HCT116 (cell line): ENCODE data around the gene YIPF1. TPM values are rescaled to one million over a fixed set of nuclear protein-coding genes. Genes with fewer than 3 reads are reported as not detected.

Experiments used
- ATAC-seq: fragments of 200-7000 bp; cut with Tn5 transposase; 2 replicates; pipeline ENCODE4 v1.9.1; 2020; ENCODE audit warnings: mild to moderate bottlenecking, moderate library complexity
- BruUV-seq: library from RNA; stranded (reverse); fragments of 400-500 nt; replicated peaks from 2 replicates; lab custom pipeline; 2021; lab: Mats Ljungman, UMichigan
- CTCF ChIA-PET: fragments of 300-600 bp; sonication (Branson Sonifier 250); formaldehyde crosslinking; loops from one replicate; lab custom pipeline; 2021; ENCODE audit warnings: antibody characterized with exemption; lab: Charles Lee
- POLR2A ChIA-PET: fragments of 300-600, 350-600 bp; sonication (Branson Sonifier 250); formaldehyde crosslinking; loops from one replicate; lab custom pipeline; 2021; ENCODE audit warnings: antibody characterized with exemption; lab: Charles Lee
- RAD21 ChIA-PET, 2 experiments: fragments of 300-600 bp; sonication (Branson Sonifier 250); formaldehyde crosslinking; loops; one replicate each; lab custom pipeline; 2023; ENCODE audit warnings: low total read pairs in 2 of 2; ENCODE audit not compliant: uncharacterized antibody in 2 of 2, unreplicated experiment in 2 of 2, low non-redundant PET in 1 of 2; lab: Charles Lee
- DNase-seq: peaks from one replicate; pipeline ENCODE4 v3.0.0-alpha.2; 2010; ENCODE audit warnings: low read depth, low spot score
- H2AFZ ChIP-seq: fragments of 200-600 bp; shearing (Covaris generic), sonication (generic); 2 replicates; pipeline ENCODE4 v1.6.1; 2017; ENCODE audit warnings: low read depth, mixed run types, mixed read lengths, antibody characterized with exemption, low read length; ENCODE audit not compliant: poor library complexity, severe bottlenecking
- H3K27ac ChIP-seq: 2 replicates; pipeline ENCODE4 v1.5.1; 2012; ENCODE audit warnings: low read depth, low read length
- H3K27me3 ChIP-seq: fragments of 200-600 bp; sonication (generic); 2 replicates; pipeline ENCODE4 v1.6.1; 2016; ENCODE audit warnings: mixed run types, low read length, mixed read lengths; ENCODE audit not compliant: insufficient read depth
- H3K36me3 ChIP-seq, 2 experiments: fragments of 200-500 bp in 1 of 2; fragments of 200-600 bp in 1 of 2; sonication (Bioruptor generic) in 1 of 2; sonication (generic) in 1 of 2; 2 replicates each; pipeline versions ENCODE4 v1.5.1 to v1.6.1; 2014 to 2016; ENCODE audit warnings: low read length in 2 of 2, inconsistent platforms in 1 of 2, mixed read lengths in 1 of 2, mixed run types in 1 of 2; ENCODE audit not compliant: insufficient read depth in 2 of 2, control insufficient read depth in 1 of 2
- H3K4me1 ChIP-seq, 2 experiments: fragments of 200-600 bp in 1 of 2; sonication (generic) in 1 of 2; 2 replicates each; pipeline versions ENCODE4 v1.5.1 to v1.6.1; 2012 to 2017; ENCODE audit warnings: low read length in 2 of 2, inconsistent platforms in 1 of 2, mild to moderate bottlenecking in 1 of 2, mixed read lengths in 1 of 2, mixed run types in 1 of 2, moderate library complexity in 1 of 2; ENCODE audit not compliant: insufficient read depth in 2 of 2, control insufficient read depth in 1 of 2
- H3K4me2 ChIP-seq: fragments of 200-600 bp; sonication (generic); 2 replicates; pipeline ENCODE4 v1.6.1; 2017; ENCODE audit warnings: mixed run types, low read length, mixed read lengths
- H3K4me3 ChIP-seq, 2 experiments: fragments of 200-600 bp in 1 of 2; sonication (generic) in 1 of 2; replicated peaks in 1 of 2; 2 replicates each; pipeline ENCODE4 v1.5.1; 2011 to 2016; ENCODE audit warnings: low read length in 2 of 2, control low read depth in 1 of 2, low read depth in 1 of 2, mild to moderate bottlenecking in 1 of 2, mixed read lengths in 1 of 2, mixed run types in 1 of 2
- H3K79me2 ChIP-seq: fragments of 200-600 bp; sonication (generic); 2 replicates; pipeline ENCODE4 v1.6.1; 2017; ENCODE audit warnings: mild to moderate bottlenecking, mixed run types, low read length, moderate library complexity, mixed read lengths; ENCODE audit not compliant: insufficient read depth
- H3K9ac ChIP-seq: fragments of 200-600 bp; sonication (generic); 2 replicates; pipeline ENCODE4 v1.6.1; 2016; ENCODE audit warnings: low read length, mixed read lengths
- H3K9me2 ChIP-seq: fragments of 200-600 bp; sonication (generic), shearing (Covaris generic); 2 replicates; pipeline ENCODE4 v1.6.1; 2017; ENCODE audit warnings: mixed run types, mild to moderate bottlenecking, moderate library complexity; ENCODE audit not compliant: insufficient read depth
- H3K9me3 ChIP-seq, 2 experiments: fragments of 200-500 bp in 1 of 2; fragments of 200-600 bp in 1 of 2; sonication (Bioruptor generic) in 1 of 2; sonication (generic) in 1 of 2; 2 replicates each; pipeline ENCODE4 v1.6.1; 2014 to 2017; ENCODE audit warnings: low read length in 2 of 2, mixed read lengths in 2 of 2, inconsistent platforms in 1 of 2, low read depth in 1 of 2, mild to moderate bottlenecking in 1 of 2, mixed run types in 1 of 2, moderate library complexity in 1 of 2; ENCODE audit not compliant: control insufficient read depth in 1 of 2, insufficient read depth in 1 of 2
- H4K20me1 ChIP-seq: fragments of 200-600 bp; sonication (generic), shearing (Covaris generic); 2 replicates; pipeline ENCODE4 v1.6.1; 2017; ENCODE audit warnings: mixed run types, mild to moderate bottlenecking, moderate library complexity; ENCODE audit not compliant: insufficient read depth
- CBX3 ChIP-seq: IDR thresholded peaks from 2 replicates; pipeline ENCODE4 v1.6.1; 2012; ENCODE audit warnings: low read depth
- CEBPB ChIP-seq: IDR thresholded peaks from 2 replicates; pipeline ENCODE4 v1.6.1; 2012; ENCODE audit warnings: low read depth
- EGR1 ChIP-seq: IDR thresholded peaks from 2 replicates; pipeline ENCODE4 v1.6.1; 2012; ENCODE audit warnings: low read depth
- ELF1 ChIP-seq: IDR thresholded peaks from 2 replicates; pipeline ENCODE4 v1.6.1; 2012; ENCODE audit warnings: low read depth, borderline replicate concordance
- EZH2phosphoT487 ChIP-seq: fragments of 200-600 bp; IDR thresholded peaks from 2 replicates; pipeline ENCODE4 v1.6.1; 2018; ENCODE audit warnings: antibody characterized with exemption, borderline replicate concordance
- FOSL1 ChIP-seq: IDR thresholded peaks from 2 replicates; pipeline ENCODE4 v1.6.1; 2012; ENCODE audit warnings: low read depth
- JUND ChIP-seq: IDR thresholded peaks from 2 replicates; pipeline ENCODE4 v1.6.1; 2012
- POLR2A ChIP-seq: IDR thresholded peaks from 2 replicates; pipeline ENCODE4 v1.7.0; 2011; ENCODE audit warnings: borderline replicate concordance; ENCODE audit not compliant: insufficient read depth, insufficient read length; ENCODE audit errors: extremely low read depth
- POLR2AphosphoS5 ChIP-seq: IDR thresholded peaks from 2 replicates; pipeline ENCODE4 v1.6.1; 2011; ENCODE audit warnings: mild to moderate bottlenecking, low read depth, low read length, moderate library complexity
- SP1 ChIP-seq: IDR thresholded peaks from 2 replicates; pipeline ENCODE4 v1.6.1; 2012; ENCODE audit warnings: low read depth
- SRF ChIP-seq: IDR thresholded peaks from 2 replicates; pipeline ENCODE4 v1.6.1; 2012; ENCODE audit warnings: low read depth
- TCF7L2 ChIP-seq: IDR thresholded peaks from 2 replicates; pipeline ENCODE4 v1.7.0; 2011; ENCODE audit warnings: borderline replicate concordance, inconsistent platforms; ENCODE audit not compliant: insufficient read depth, insufficient read length; ENCODE audit errors: extremely low read depth
- YY1 ChIP-seq: IDR thresholded peaks from 2 replicates; pipeline ENCODE4 v1.6.1; 2011; ENCODE audit warnings: low read length, low read depth, moderate library complexity, mild to moderate bottlenecking; ENCODE audit not compliant: insufficient replicate concordance; ENCODE audit errors: extremely low read depth
- ZFX ChIP-seq: fragments of 450-650 bp; IDR thresholded peaks from 2 replicates; pipeline ENCODE4 v1.6.1; 2017
- intact Hi-C: fragments of 100-400 bp; cut with micrococcal nuclease; formaldehyde crosslinking; loops from 2 replicates; pipeline ENCODE4 v1.10.0; 2022
- total RNA-seq: library from RNA; stranded (reverse); gene quantifications from one replicate; pipeline ENCODE4 v1.2.1, GENCODE V29; 2021; ENCODE audit not compliant: unreplicated experiment
- TF ChIP-seq, protein P1 (sequence below): IDR thresholded peaks from 2 replicates; pipeline ENCODE4 v1.6.1; 2011; ENCODE audit warnings: mild to moderate bottlenecking, low read length, moderate library complexity; ENCODE audit not compliant: insufficient replicate concordance; ENCODE audit errors: extremely low read depth
- TF ChIP-seq, protein P2 (sequence below): IDR thresholded peaks from 2 replicates; pipeline ENCODE4 v1.6.1; 2012
- TF ChIP-seq, protein P3 (sequence below), 3 experiments: fragments of 200-600 bp in 1 of 3; sonication (generic) in 1 of 3; IDR thresholded peaks in 2 of 3; conservative IDR thresholded peaks in 1 of 3; 2 replicates each; pipeline ENCODE4 v1.5.1; 2012 to 2017; ENCODE audit warnings: low read depth in 2 of 3, low read length in 2 of 3, antibody characterized with exemption in 1 of 3, borderline replicate concordance in 1 of 3, control low read depth in 1 of 3, mild to moderate bottlenecking in 1 of 3, mixed read lengths in 1 of 3, mixed run types in 1 of 3, moderate library complexity in 1 of 3; ENCODE audit not compliant: insufficient read depth in 1 of 3

The YIPF1 gene
- total RNA-seq, 1 experiment from 2014 or later, result 16.4 TPM

DNA sequence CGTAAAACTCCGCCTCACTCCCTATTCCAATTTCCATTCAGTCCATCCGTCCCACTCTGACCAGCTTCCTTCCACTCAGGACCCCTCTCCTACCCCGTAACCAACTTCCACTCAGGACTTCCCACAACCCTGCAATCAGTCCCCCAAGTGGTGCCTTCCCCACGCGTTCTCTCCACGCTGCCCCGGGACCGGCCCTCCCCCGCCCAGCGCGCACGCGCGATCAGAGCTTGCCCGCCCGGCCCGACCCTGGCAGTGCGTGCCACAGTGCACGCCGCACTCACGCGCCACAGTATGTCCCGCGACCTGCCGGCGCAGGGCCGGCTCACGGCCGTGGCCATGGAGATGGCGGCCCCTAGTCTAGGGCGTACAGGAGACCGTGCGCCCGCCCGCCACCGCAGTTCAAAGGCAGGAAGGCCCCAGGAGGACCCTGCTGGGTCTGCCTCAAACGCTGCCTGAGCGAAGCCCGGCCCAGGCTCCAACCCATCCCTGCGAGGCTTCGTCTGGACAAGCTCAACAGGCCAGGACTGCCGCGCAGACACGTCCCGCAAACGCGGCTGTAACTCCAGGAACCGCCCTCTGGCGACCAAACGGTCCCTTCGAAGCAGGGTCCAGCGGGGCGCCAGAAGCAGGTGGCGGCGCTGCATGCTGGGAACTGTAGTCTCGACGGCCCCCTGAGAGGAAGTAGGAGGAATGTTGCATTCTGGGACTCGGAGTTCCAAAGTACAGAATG lies 51.5 kb downstream of the YIPF1 start, which contains the start of gene NDC1:
TSS of gene NDC1 (minus strand) at position 373 of the 730 bp plus-strand sequence. CDS start at position 338, 35 bp downstream.
- Histone ChIP-seq H3K4me2 (peak within 1 kb of the TSS; percentile 73), H3K9ac (peak within 1 kb of the TSS; percentile 99), H4K20me1 (peaks cover 5% of the 10 kb centered on the region; the same call in 1 of the 2 replicates), H3K27ac (peak within 1 kb of the TSS; percentile 97), H3K4me1 (peaks cover 0 to 8% of the 10 kb centered on the region in 2 experiments; a peak in 3 of 4 replicates), H3K36me3 (peaks cover 0 to 6% of the 10 kb centered on the region in 2 experiments; a peak in 1 of 4 replicates), H3K79me2 (peaks cover 50% of the 10 kb centered on the region), H3K27me3 (no peaks in the 10 kb centered on the region), H3K4me3 (peak within 1 kb of the TSS; percentile 99 to 100), H3K9me2 (no peaks in the 10 kb centered on the region), H3K9me3 (no peaks in the 10 kb centered on the region; a peak in 1 of 4 replicates), H2AFZ (peak within 1 kb of the TSS; percentile 85)
- peak; percentile 77 for TF ChIP-seq POLR2A
- no peak for TF ChIP-seq EZH2phosphoT487
- peak; percentile 81; the same call in 1 of the 2 replicates for TF ChIP-seq CBX3
- TF ChIP-seq, protein P1, sequence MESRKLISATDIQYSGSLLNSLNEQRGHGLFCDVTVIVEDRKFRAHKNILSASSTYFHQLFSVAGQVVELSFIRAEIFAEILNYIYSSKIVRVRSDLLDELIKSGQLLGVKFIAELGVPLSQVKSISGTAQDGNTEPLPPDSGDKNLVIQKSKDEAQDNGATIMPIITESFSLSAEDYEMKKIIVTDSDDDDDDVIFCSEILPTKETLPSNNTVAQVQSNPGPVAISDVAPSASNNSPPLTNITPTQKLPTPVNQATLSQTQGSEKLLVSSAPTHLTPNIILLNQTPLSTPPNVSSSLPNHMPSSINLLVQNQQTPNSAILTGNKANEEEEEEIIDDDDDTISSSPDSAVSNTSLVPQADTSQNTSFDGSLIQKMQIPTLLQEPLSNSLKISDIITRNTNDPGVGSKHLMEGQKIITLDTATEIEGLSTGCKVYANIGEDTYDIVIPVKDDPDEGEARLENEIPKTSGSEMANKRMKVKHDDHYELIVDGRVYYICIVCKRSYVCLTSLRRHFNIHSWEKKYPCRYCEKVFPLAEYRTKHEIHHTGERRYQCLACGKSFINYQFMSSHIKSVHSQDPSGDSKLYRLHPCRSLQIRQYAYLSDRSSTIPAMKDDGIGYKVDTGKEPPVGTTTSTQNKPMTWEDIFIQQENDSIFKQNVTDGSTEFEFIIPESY, result no peak
- no peak for TF ChIP-seq FOSL1
- peak; percentile 99 for TF ChIP-seq ELF1
- TF ChIP-seq, protein P2, sequence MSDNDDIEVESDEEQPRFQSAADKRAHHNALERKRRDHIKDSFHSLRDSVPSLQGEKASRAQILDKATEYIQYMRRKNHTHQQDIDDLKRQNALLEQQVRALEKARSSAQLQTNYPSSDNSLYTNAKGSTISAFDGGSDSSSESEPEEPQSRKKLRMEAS, result peak; percentile 76
- TF ChIP-seq SRF, result no peak; the same call in 1 of the 2 replicates
- no peak for TF ChIP-seq CEBPB
- peak; percentile 39 for TF ChIP-seq POLR2AphosphoS5
- peak; percentile 38; the same call in 1 of the 2 replicates for TF ChIP-seq EGR1
- TF ChIP-seq, protein P3, sequence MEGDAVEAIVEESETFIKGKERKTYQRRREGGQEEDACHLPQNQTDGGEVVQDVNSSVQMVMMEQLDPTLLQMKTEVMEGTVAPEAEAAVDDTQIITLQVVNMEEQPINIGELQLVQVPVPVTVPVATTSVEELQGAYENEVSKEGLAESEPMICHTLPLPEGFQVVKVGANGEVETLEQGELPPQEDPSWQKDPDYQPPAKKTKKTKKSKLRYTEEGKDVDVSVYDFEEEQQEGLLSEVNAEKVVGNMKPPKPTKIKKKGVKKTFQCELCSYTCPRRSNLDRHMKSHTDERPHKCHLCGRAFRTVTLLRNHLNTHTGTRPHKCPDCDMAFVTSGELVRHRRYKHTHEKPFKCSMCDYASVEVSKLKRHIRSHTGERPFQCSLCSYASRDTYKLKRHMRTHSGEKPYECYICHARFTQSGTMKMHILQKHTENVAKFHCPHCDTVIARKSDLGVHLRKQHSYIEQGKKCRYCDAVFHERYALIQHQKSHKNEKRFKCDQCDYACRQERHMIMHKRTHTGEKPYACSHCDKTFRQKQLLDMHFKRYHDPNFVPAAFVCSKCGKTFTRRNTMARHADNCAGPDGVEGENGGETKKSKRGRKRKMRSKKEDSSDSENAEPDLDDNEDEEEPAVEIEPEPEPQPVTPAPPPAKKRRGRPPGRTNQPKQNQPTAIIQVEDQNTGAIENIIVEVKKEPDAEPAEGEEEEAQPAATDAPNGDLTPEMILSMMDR (IDR thresholded peaks at IDR 0.05 in 2 of 3, conservative IDR thresholded peaks at IDR 0.05 in 1 of 3; ENCODE audit: borderline replicate concordance in 1 of 3, insufficient read depth in 1 of 3, low read depth in 2 of 3, low read length in 2 of 3), result peak in 1 of 3 experiments; percentile 4; a peak in 1 of 6 replicates
- TF ChIP-seq JUND, result no peak
- TF ChIP-seq SP1, result peak; percentile 88
- peak; percentile 78 for TF ChIP-seq ZFX
- TF ChIP-seq TCF7L2, result peak; percentile 95
- TF ChIP-seq YY1, result peak; percentile 85
- ChIA-PET POLR2A (interaction anchor here (1.1 kb wide), 1 partner anchor 108 kb away, joined by 3 read pairs; the partner anchor contains the start of gene IFT25), CTCF (interaction anchor here (1.4 kb wide), 1 partner anchor 12 kb away, joined by 4 read pairs; no protein-coding TSS in a partner anchor), RAD21 (no interaction called here)
- DNase-seq (peak; percentile 95), ATAC-seq (peak; percentile 92)
- intact Hi-C loops, result no loop called here
- no TSS peak for BruUV-seq
